ENCODE data around the gene ISY1.

GRCh38 chr3:129081503-129081902 lies 79.4 kb downstream of the ISY1 start:
- TF ChIP-seq POLR2A (IDR thresholded peaks at IDR 0.05) (no peak), CTCF (IDR thresholded peaks at IDR 0.05 in 4 of 5, conservative IDR thresholded peaks at IDR 0.05 in 1 of 5) (no peak)

Data from gastrocnemius medialis (tissue), 4 donors.